Measurements from ENCODE around the gene MYH3.

DNA sequence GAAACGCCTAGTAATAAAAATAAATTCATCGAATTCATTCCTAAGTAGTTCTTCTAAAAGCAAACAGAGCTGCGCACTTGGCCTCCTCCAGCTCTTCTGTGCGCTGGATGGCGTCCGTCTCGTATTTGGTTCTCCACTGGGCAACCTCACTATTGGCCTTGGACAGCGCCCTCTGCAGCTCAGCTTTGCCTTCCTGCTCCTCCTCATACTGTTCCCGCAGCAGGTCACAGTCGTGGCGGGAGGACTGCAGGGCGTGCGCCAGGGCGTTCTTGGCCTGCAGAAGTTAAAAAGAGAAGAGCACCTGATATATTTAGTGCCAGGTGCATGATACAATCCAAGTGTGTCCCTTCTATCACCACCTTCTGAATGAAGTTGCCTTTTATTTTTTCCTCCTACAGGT, 21.8 kb downstream of the MYH3 start:
- TF ChIP-seq, protein P1, sequence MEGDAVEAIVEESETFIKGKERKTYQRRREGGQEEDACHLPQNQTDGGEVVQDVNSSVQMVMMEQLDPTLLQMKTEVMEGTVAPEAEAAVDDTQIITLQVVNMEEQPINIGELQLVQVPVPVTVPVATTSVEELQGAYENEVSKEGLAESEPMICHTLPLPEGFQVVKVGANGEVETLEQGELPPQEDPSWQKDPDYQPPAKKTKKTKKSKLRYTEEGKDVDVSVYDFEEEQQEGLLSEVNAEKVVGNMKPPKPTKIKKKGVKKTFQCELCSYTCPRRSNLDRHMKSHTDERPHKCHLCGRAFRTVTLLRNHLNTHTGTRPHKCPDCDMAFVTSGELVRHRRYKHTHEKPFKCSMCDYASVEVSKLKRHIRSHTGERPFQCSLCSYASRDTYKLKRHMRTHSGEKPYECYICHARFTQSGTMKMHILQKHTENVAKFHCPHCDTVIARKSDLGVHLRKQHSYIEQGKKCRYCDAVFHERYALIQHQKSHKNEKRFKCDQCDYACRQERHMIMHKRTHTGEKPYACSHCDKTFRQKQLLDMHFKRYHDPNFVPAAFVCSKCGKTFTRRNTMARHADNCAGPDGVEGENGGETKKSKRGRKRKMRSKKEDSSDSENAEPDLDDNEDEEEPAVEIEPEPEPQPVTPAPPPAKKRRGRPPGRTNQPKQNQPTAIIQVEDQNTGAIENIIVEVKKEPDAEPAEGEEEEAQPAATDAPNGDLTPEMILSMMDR (IDR thresholded peaks at IDR 0.05) = no peak
- TF ChIP-seq POLR2A (IDR thresholded peaks at IDR 0.05) = no peak
- TF ChIP-seq POLR2AphosphoS5 (IDR thresholded peaks at IDR 0.05) = no peak
- TF ChIP-seq EP300 (IDR thresholded peaks at IDR 0.05) = no peak
